Upper lobe of left lung (tissue), 4 donors: ENCODE data around the gene PARVB.

Experiments
- CTCF ChIP-seq, 6 experiments: fragments of 450-650 bp in 4 of 6; fragments of 200-600 bp in 2 of 6; sonication (generic) in 2 of 6; IDR thresholded peaks; one replicate each; pipeline ENCODE4 v1.5.1; 2016 to 2019; ENCODE audit warnings: antibody characterized with exemption in 6 of 6
- POLR2A ChIP-seq, 4 donors: fragments of 450-650 bp; IDR thresholded peaks; one replicate each; pipeline ENCODE4 v1.5.1; 2016 to 2017; ENCODE audit warnings: antibody characterized with exemption in 4 of 4, mild to moderate bottlenecking in 2 of 4
- POLR2AphosphoS5 ChIP-seq, 2 donors: sonication (generic); formaldehyde crosslinking; IDR thresholded peaks; one replicate each; pipeline ENCODE4 v1.5.1; 2017; ENCODE audit warnings: antibody characterized with exemption in 2 of 2

- TF ChIP-seq CTCF (IDR thresholded peaks at IDR 0.05) (no peak), POLR2A (IDR thresholded peaks at IDR 0.05) (no peak), POLR2AphosphoS5 (IDR thresholded peaks at IDR 0.05) (no peak)
Observed at GRCh38 chr22:44188986-44189630, 165.0 kb downstream of the PARVB start.
